GM12873 (cell line): ENCODE data around the gene C1S.

Experiments used
- CTCF ChIP-seq: IDR thresholded peaks from 2 replicates; pipeline ENCODE4 v1.5.1; 2012; ENCODE audit warnings: low read depth, mild to moderate bottlenecking, moderate library complexity, low read length, control low read depth; ENCODE audit not compliant: insufficient read depth; ENCODE audit errors: missing control alignments

Gene C1S

GRCh38 chr12:7072554-7072953 is 12.0 kb downstream of the C1S start:
- TF ChIP-seq CTCF = no peak

DNA sequence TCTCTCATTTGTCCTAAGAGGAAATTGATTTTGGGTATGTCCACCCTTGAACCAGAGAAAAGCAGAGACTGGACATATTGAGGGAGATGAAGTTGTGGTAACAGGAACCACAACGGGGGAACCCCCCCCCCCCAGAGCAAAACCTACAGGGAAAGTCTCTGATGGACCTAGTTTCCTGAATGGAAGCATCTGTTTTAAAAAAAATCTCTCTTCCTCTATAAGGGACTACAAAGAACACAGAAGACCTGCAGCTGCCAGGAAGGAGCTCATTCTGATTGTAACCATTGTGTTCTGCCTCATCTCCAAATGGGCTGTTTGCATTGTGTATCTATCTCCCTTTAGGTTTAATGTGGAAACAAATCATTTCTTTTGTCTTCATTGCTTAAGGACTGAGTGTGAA is 13.4 kb downstream of the C1S start:
- no peak for TF ChIP-seq CTCF

DNA sequence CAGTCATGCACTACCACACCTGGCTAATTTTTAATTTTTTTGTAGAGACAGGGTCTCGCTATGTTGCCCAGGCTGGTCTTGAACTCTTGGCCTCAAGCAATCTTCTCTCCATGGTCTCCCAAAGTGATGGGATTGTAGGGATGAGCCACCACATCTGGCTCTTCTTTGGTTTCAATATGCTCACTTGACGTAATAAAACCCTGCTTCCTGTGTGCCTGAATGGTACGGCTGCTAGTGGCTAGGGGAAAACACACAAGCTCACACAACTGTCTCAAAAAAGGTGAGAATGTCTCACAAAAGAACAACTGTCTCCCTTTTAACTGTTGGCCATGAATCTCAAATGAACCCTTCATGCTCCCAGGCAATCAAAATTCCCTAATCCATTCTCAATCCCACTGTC is 15.0 kb downstream of the C1S start:
- TF ChIP-seq CTCF = no peak

DNA sequence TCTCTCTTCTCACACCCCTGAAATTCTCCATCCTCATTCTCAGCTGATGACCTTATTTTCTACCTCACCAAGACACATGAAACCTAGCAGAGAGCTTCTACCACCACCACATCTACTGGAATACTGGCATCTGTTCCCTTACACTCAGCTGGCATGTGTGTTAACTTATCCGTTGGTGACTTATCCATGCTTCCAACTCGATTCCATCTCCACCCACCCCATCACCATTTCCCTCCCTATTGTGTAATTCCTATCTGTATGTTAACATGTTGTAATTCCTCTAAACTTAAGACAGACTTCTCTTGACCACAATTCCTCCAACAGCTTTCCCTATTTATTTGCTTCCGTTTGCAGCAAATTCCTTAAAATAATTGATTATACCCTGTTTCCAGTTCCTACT is 15.4 kb downstream of the C1S start:
- no peak for TF ChIP-seq CTCF

DNA sequence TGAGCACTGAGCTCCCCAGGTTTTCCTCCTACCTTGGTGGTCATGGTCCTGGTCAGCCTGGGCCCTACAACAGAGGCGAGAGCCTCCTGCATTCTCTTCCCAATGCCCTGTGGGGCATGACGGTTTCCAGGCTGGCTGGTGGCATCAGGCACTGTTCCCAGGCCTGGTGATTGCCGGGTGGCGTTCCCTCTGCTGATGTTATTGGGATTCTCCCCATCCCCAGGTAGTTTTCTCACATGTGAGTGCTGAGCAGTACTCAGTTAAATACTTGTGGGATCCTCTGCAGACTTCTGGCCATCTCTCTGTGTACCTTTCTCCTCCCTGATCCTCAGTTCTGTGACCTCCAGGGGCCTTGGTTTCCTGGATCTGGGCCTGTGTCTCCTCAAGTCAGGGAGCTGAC is 16.0 kb downstream of the C1S start:
- TF ChIP-seq CTCF = no peak

DNA sequence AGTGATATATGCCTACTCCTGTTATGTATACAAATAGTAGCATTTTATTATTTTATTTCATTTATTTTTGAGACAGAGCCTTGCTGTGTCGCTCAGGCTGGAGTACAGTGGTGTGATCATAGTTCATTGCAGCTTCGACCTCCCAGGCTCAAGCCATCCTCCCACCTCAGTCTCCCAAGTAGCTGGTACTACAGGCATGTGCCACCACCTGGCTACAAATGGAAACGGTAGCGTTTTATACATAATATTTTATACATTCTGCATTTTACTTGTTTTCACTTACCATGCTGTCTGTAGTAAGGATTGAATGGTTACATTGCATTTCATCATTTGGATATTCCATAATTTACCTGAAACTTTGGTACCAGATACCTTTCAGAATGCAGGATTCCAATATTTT is 17.6 kb downstream of the C1S start:
- no peak for TF ChIP-seq CTCF

DNA sequence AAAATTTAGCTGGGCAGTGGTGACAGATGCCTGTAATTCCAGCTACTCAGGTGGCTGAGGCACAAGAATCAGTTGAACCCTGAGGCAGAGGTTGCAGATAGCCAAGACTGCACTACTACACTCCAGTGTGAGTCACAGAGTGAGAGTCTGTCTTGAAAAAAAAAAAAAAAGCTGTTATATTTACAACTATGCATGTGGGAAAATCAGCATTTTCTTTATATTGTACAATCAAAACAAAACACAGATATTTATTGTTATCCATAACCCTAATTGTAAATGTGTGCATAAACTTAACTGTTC is 19.3 kb downstream of the C1S start:
- no peak for TF ChIP-seq CTCF

- no peak for TF ChIP-seq CTCF
Observed at GRCh38 chr12:7081037-7081436, 20.5 kb downstream of the C1S start.
